GM12878 (cell line): ENCODE results near the gene LRP1B. TPM values are rescaled to one million over a fixed set of nuclear protein-coding genes. Genes with fewer than 3 reads are reported as not detected.

Experiments used
- ATAC-seq: fragments of 200-7000 bp; cut with Tn5 transposase; 3 replicates; pipeline ENCODE4 v1.9.1; 2020; ENCODE audit warnings: mild to moderate bottlenecking, moderate library complexity
- BruUV-seq: library from RNA; stranded (reverse); fragments of 400-500 nt; replicated peaks from 2 replicates; lab custom pipeline; 2021; lab: Mats Ljungman, UMichigan
- CTCF ChIA-PET: fragments of 300-600 bp; sonication (Branson Sonifier 250); formaldehyde crosslinking; extraction: SDS; loops from one replicate; lab custom pipeline; 2021; ENCODE audit warnings: inconsistent platforms; lab: Yijun Ruan, JAX
- POLR2A ChIA-PET: fragments of 350-600 bp; formaldehyde crosslinking; extraction: SDS; loops from one replicate; lab custom pipeline; 2021; ENCODE audit warnings: inconsistent platforms; lab: Charles Lee
- RAD21 ChIA-PET: fragments of 300-600 bp; sonication (Branson Sonifier 250); formaldehyde crosslinking; loops from one replicate; lab custom pipeline; 2023; ENCODE audit warnings: antibody characterized with exemption; ENCODE audit not compliant: unreplicated experiment; lab: Charles Lee
- SMC1A ChIA-PET: fragments of 300-600 bp; sonication (Branson Sonifier 250); formaldehyde crosslinking; loops from one replicate; lab custom pipeline; 2023; ENCODE audit not compliant: unreplicated experiment, uncharacterized antibody; lab: Charles Lee
- DNase-seq: peaks from one replicate; pipeline ENCODE4 v3.0.0-alpha.2; 2011; ENCODE audit warnings: low read depth, low spot score
- FAIRE-seq: peaks from 3 replicates; lab custom pipeline; 2011; peaks lifted over from hg19 to GRCh38; lab: Jason Lieb, UNC
- H2AFZ ChIP-seq: 2 replicates; pipeline ENCODE4 v1.6.0; 2011; ENCODE audit warnings: low read depth, low read length, control low read depth; ENCODE audit not compliant: control insufficient read depth
- H3K27ac ChIP-seq: 2 replicates; pipeline ENCODE4 v1.5.1; 2011; ENCODE audit warnings: control low read depth; ENCODE audit not compliant: control insufficient read depth, insufficient read depth
- H3K27me3 ChIP-seq, 2 experiments: replicated peaks in 1 of 2; 2 replicates each; pipeline versions ENCODE4 v1.6.0 to v1.6.1; 2011; ENCODE audit warnings: low read length in 1 of 2; ENCODE audit not compliant: control insufficient read depth in 2 of 2, insufficient read depth in 2 of 2
- H3K36me3 ChIP-seq, 2 experiments: 2 replicates each; pipeline ENCODE4 v1.5.1; 2011; ENCODE audit warnings: low read length in 1 of 2; ENCODE audit not compliant: control insufficient read depth in 2 of 2, insufficient read depth in 2 of 2
- H3K4me1 ChIP-seq: 2 replicates; pipeline ENCODE4 v1.6.1; 2011; ENCODE audit warnings: mild to moderate bottlenecking, low read length, moderate library complexity, mixed read lengths; ENCODE audit not compliant: control insufficient read depth, insufficient read depth
- H3K4me2 ChIP-seq: 2 replicates; pipeline ENCODE4 v1.6.0; 2011; ENCODE audit warnings: control low read depth; ENCODE audit not compliant: control insufficient read depth, insufficient read depth
- H3K4me3 ChIP-seq: fragments of 200-600 bp; sonication (generic); 2 replicates; pipeline ENCODE4 v1.5.1; 2016
- H3K79me2 ChIP-seq: 2 replicates; pipeline ENCODE4 v1.6.0; 2011; ENCODE audit warnings: low read length; ENCODE audit not compliant: control insufficient read depth, insufficient read depth
- H3K9ac ChIP-seq: 2 replicates; pipeline ENCODE4 v1.8.0; 2011; ENCODE audit warnings: low read length, control low read depth, mixed read lengths; ENCODE audit not compliant: control insufficient read depth, insufficient read depth
- H3K9me3 ChIP-seq: replicated peaks from 3 replicates; pipeline ENCODE4 v1.5.1; 2011; ENCODE audit warnings: mild to moderate bottlenecking, low read length; ENCODE audit not compliant: control insufficient read depth, insufficient read depth
- H4K20me1 ChIP-seq: 2 replicates; pipeline ENCODE4 v1.6.0; 2011; ENCODE audit not compliant: control insufficient read depth, insufficient read depth
- MEF2B ChIP-seq: fragments of 450-650 bp; IDR thresholded peaks from 2 replicates; pipeline ENCODE4 v1.6.1; 2018; ENCODE audit warnings: mild to moderate bottlenecking, moderate library complexity; ENCODE audit not compliant: partially characterized antibody, poor library complexity, severe bottlenecking
- NBN ChIP-seq: fragments of 450-650 bp; IDR thresholded peaks from 2 replicates; pipeline ENCODE4 v1.6.1; 2016
- PRDM15 ChIP-seq: fragments of 450-650 bp; formaldehyde crosslinking; IDR thresholded peaks from 2 replicates; pipeline ENCODE4 v1.4.0; 2020; ENCODE audit warnings: mild to moderate bottlenecking, moderate library complexity
- TCF7 ChIP-seq: IDR thresholded peaks from 2 replicates; pipeline ENCODE4 v1.6.1; 2014; ENCODE audit warnings: antibody characterized with exemption, borderline replicate concordance
- WRNIP1 ChIP-seq: IDR thresholded peaks from 2 replicates; pipeline ENCODE4 v1.6.1; 2011; ENCODE audit warnings: low read depth, low read length, improper control_type of control experiment, borderline replicate concordance
- ZNF217 ChIP-seq: fragments of 450-650 bp; IDR thresholded peaks from 2 replicates; pipeline ENCODE4 v1.6.1; 2017; ENCODE audit warnings: antibody characterized with exemption, mild to moderate bottlenecking
- WGBS: methylation state at CpG from one replicate; pipeline ENCODE4 v1.1.6; 2016; ENCODE audit warnings: low lambda C conversion rate; ENCODE audit not compliant: insufficient replicate concordance, insufficient coverage; ENCODE audit errors: missing lambda C conversion rate; 5-methylcytosine and 5-hydroxymethylcytosine counted together
- in situ Hi-C: fragments of 300-500 bp; cut with MboI; formaldehyde crosslinking; loops from 9 replicates; pipeline ENCODE4 v1.14.3; 2018; ENCODE audit warnings: mixed read lengths
- intact Hi-C: fragments of 100-400 bp; cut with micrococcal nuclease; formaldehyde crosslinking; loops from one replicate; pipeline ENCODE4 v1.14.2; 2022; ENCODE audit not compliant: unreplicated experiment
- polyA plus RNA-seq, 11 experiments: library from polyadenylated mRNA; depleted of rRNA in 4 of 11; unstranded in 6 of 11; stranded (reverse) in 5 of 11; fragments of >200 nt; fragmentation: Nextera tagmentation in 4 of 11; fragmentation: Illumina TruSeq in 1 of 11; extraction: Ambion mirVana in 4 of 11; extraction: Trizol in 1 of 11; gene quantifications; 1 replicate in 1 of 11; 2 replicates in 10 of 11; pipeline versions ENCODE4 v1.2.1 to v1.2.3, GENCODE V29; 2011 to 2016; ENCODE audit warnings: inconsistent platforms in 2 of 11, missing spikeins in 2 of 11, low read depth in 1 of 11
- total RNA-seq, 4 experiments: library from RNA; depleted of rRNA in 3 of 4; stranded (reverse); fragments of >200 nt in 3 of 4; fragmentation: Illumina TruSeq in 1 of 4; extraction: Trizol in 1 of 4; gene quantifications; 2 replicates each; pipeline versions ENCODE4 v1.2.1 to v1.2.3, GENCODE V29; 2013 to 2021

Gene LRP1B
- total and polyA plus RNA-seq, 10 of the 15 experiments (the other 5 are each of a cell fraction or from before 2014, with no cell fraction given) = under 0.01 to 0.06 (median 0.03) TPM; not detected in 5

GRCh38 chr2:141906678-141907077, 224.1 kb downstream of the LRP1B start:
- no peak overlapping the region for H3K4me3 ChIP-seq
- no peak overlapping the region for H3K4me2 ChIP-seq
- H3K9ac ChIP-seq = no peak overlapping the region
- no peaks in the 10 kb centered on the region for H4K20me1 ChIP-seq
- in situ Hi-C loops = no loop called here
- no peaks in the 10 kb centered on the region for H3K79me2 ChIP-seq
- no peak for DNase-seq
- no peak for FAIRE-seq
- H2AFZ ChIP-seq = no peak overlapping the region
- 21% methylated on average over 2 of the region's 2 CpGs for WGBS
- ATAC-seq = no peak
- H3K4me1 ChIP-seq = no peaks in the 10 kb centered on the region
- POLR2A ChIA-PET = no interaction called here
- TF ChIP-seq NBN = no peak
- TF ChIP-seq WRNIP1 = no peak
- no peak for TF ChIP-seq MEF2B
- no peak for TF ChIP-seq TCF7
- no peak for TF ChIP-seq ZNF217
- TF ChIP-seq PRDM15 (CRISPR knock-in tag) = no peak
- H3K27ac ChIP-seq = no peak overlapping the region
- CTCF ChIA-PET = no interaction called here
- no peaks in the 10 kb centered on the region for H3K9me3 ChIP-seq
- RAD21 ChIA-PET = no interaction called here
- SMC1A ChIA-PET = no interaction called here
- intact Hi-C loops = no loop called here
- no peaks in the 10 kb centered on the region for H3K36me3 ChIP-seq
- no TSS peak for BruUV-seq
- no peaks in the 10 kb centered on the region for H3K27me3 ChIP-seq
